ENCODE data around the gene SMOC2. TPM values are rescaled to one million over a fixed set of nuclear protein-coding genes. Genes with fewer than 3 reads are reported as not detected.
"Not testable (repeated sequence)": the region's sequence is repeated elsewhere in the genome, so short reads cannot be mapped to it uniquely, and the experiment has no call there.

Gene SMOC2
- total RNA-seq, 1 donor from 2014 or later = not detected

- DNase-seq = no peak
Observed at GRCh38 chr6:168524571-168525001, 83.6 kb downstream of the SMOC2 start.

- no peak for DNase-seq
Observed at GRCh38 chr6:168525114-168525513, 84.1 kb downstream of the SMOC2 start.

- no peak for DNase-seq
Observed at GRCh38 chr6:168525926-168526630, 85.1 kb downstream of the SMOC2 start.

- peak; percentile 51 for DNase-seq
Observed at GRCh38 chr6:168526841-168527281, 85.9 kb downstream of the SMOC2 start.

- peak; percentile 77 for DNase-seq
Observed at GRCh38 chr6:168527451-168528210, 86.6 kb downstream of the SMOC2 start.

- DNase-seq = peak; percentile 29
Observed at GRCh38 chr6:168528474-168529095, 87.6 kb downstream of the SMOC2 start.

GRCh38 chr6:168529214-168529613 is 88.2 kb downstream of the SMOC2 start:
- DNase-seq = no peak

GRCh38 chr6:168530653-168531071 is 89.7 kb downstream of the SMOC2 start:
- DNase-seq = no peak

- no peak for DNase-seq
Observed at GRCh38 chr6:168532070-168532469, 91.1 kb downstream of the SMOC2 start.

GRCh38 chr6:168533414-168533813 is 92.4 kb downstream of the SMOC2 start:
- peak; percentile 31 for DNase-seq

GRCh38 chr6:168534265-168534664 is 93.3 kb downstream of the SMOC2 start:
- no peak for DNase-seq

GRCh38 chr6:168535711-168536110 is 94.7 kb downstream of the SMOC2 start:
- no peak for DNase-seq

- no peak for DNase-seq
Observed at GRCh38 chr6:168536196-168536595, 95.2 kb downstream of the SMOC2 start.

GRCh38 chr6:168536665-168537539 is 95.9 kb downstream of the SMOC2 start:
- DNase-seq = no peak

- no peak for DNase-seq
Observed at GRCh38 chr6:168537540-168537884, 96.5 kb downstream of the SMOC2 start.

- not testable (repeated sequence) for DNase-seq
Observed at GRCh38 chr6:168538188-168538891, 97.4 kb downstream of the SMOC2 start.

- DNase-seq = no peak
Observed at GRCh38 chr6:168538892-168539811, 98.2 kb downstream of the SMOC2 start.

GRCh38 chr6:168540713-168541291 is 99.8 kb downstream of the SMOC2 start:
- no peak for DNase-seq

- DNase-seq = no peak
Observed at GRCh38 chr6:168541307-168541706, 100.3 kb downstream of the SMOC2 start.

GRCh38 chr6:168542301-168542700 is 101.3 kb downstream of the SMOC2 start:
- no peak for DNase-seq
